Measurements from ENCODE around the gene TREML2.

DNA sequence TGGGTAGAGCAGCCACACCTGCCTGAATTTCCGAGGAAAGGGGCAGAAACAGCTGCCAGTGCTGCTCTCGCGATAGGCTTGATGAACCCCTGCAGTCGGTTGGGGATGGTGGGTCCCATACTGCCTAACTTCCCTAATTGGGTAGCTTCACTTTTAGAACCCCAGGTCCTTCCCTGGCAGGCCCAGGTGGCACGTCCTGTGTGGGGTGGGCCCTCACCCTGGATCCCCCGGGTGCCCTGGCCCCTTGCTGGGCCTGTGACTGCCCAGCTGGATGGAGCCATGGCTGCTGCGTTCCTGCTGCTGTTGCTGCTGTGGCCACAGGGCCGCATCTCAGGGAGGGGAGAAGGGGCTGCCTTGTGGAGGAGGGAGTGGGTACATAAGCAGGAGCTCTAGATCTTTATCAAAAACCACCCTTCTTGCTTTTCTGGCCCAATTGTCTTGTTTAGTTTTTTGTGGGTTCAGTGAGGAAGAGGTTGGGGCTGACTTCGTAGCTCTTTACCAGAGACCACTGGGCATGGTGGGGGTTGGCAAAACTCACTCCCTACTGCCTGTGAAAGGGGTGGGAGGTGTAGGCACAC, 46.4 kb upstream of the TREML2 start:
- TF ChIP-seq CTCF (IDR thresholded peaks at IDR 0.05; ENCODE audit: low read length) (no peak), EZH2 (IDR thresholded peaks at IDR 0.05; ENCODE audit: borderline replicate concordance, low read length) (no peak)
